ENCODE results near the gene PALLD. TPM values are rescaled to one million over a fixed set of nuclear protein-coding genes. Genes with fewer than 3 reads are reported as not detected.

PALLD gene
- total RNA-seq, 2 experiments from 2014 or later: 0.49 to 0.78 TPM

DNA sequence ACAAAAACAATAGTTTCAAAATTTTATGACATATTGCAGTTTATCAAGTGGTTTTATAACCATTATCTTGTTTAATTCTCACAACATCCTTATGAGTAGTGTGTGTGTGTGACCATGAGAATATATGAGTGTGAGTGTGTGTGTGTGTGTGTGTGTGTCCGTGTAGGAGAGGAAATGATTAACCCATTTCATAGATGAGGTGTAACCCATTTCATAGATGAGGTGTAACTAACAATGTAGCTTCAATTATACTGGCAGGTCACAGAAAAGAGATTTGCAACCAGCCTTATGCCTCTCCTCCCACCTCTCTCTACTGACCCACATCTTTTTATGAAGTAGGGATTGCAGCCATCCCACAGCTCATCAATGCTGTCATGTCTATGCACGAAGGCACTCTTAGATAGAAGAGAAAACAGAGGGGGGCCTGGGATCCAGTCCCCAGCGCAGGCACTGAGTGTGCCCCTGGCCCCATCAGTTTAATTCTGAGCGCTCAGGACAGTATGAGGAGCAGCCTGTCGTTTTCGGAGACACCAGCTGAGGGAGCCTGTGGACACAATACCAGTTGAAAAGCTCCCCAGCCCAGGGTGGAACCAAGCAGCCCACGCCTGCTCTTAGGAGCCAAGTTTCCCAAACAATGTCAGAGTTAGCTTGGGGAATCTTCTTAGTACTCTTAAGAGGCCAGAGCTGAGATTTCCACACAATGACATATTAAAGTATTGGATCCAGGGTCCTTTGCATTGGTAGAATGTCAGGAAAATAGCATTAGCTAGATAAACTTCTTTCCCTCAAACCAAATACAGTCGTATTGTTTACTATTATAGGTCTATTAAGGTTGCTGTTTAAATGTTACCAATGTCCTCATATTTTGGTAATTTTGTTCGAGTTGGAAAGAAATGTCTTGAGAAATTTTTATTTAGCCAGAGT is 88.6 kb downstream of the PALLD start:
- H3K27ac ChIP-seq (ENCODE audit: low read depth in 1 of 2, low read length in 2 of 2): no peak overlapping the region
- ChIA-PET CTCF (interaction anchor here (0.6 kb wide), 1 partner anchor 29 kb away, joined by 3 read pairs; no protein-coding TSS in a partner anchor), POLR2A (no interaction called here)
- Mint-ChIP-seq H3K4me1 (ENCODE audit: low read depth) (no peaks in the 10 kb centered on the region), H3K4me3 (no peak overlapping the region), H3K9me3 (peaks cover 3% of the 10 kb centered on the region), H3K27me3 (peaks cover 25% of the 10 kb centered on the region), H3K27ac (no peak overlapping the region), H3K36me3 (ENCODE audit: low read depth) (no peaks in the 10 kb centered on the region)
- H3K36me3 ChIP-seq (ENCODE audit: insufficient read depth, low read length): no peaks in the 10 kb centered on the region
- DNase-seq: peak in 2 of 14 experiments; percentile 11 to 14
- intact Hi-C loops (cut with DNase I, micrococcal nuclease): no loop called here
- peaks cover 0 to 3% of the 10 kb centered on the region in 2 experiments for H3K27me3 ChIP-seq (ENCODE audit: control insufficient read depth in 1 of 2, insufficient read depth in 2 of 2, low read length in 2 of 2)
- no peaks in the 10 kb centered on the region for H3K4me1 ChIP-seq (ENCODE audit: insufficient read depth, low read length)
- H3K9me3 ChIP-seq (ENCODE audit: control insufficient read depth in 1 of 2, insufficient read depth in 1 of 2, low read length in 2 of 2): no peaks in the 10 kb centered on the region
- TF ChIP-seq, protein P1, sequence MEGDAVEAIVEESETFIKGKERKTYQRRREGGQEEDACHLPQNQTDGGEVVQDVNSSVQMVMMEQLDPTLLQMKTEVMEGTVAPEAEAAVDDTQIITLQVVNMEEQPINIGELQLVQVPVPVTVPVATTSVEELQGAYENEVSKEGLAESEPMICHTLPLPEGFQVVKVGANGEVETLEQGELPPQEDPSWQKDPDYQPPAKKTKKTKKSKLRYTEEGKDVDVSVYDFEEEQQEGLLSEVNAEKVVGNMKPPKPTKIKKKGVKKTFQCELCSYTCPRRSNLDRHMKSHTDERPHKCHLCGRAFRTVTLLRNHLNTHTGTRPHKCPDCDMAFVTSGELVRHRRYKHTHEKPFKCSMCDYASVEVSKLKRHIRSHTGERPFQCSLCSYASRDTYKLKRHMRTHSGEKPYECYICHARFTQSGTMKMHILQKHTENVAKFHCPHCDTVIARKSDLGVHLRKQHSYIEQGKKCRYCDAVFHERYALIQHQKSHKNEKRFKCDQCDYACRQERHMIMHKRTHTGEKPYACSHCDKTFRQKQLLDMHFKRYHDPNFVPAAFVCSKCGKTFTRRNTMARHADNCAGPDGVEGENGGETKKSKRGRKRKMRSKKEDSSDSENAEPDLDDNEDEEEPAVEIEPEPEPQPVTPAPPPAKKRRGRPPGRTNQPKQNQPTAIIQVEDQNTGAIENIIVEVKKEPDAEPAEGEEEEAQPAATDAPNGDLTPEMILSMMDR (IDR thresholded peaks at IDR 0.05): no peak
- peak; percentile 37 for ATAC-seq (ENCODE audit: poor library complexity)
- no peak overlapping the region for H3K4me3 ChIP-seq (ENCODE audit: low read length)

DNA sequence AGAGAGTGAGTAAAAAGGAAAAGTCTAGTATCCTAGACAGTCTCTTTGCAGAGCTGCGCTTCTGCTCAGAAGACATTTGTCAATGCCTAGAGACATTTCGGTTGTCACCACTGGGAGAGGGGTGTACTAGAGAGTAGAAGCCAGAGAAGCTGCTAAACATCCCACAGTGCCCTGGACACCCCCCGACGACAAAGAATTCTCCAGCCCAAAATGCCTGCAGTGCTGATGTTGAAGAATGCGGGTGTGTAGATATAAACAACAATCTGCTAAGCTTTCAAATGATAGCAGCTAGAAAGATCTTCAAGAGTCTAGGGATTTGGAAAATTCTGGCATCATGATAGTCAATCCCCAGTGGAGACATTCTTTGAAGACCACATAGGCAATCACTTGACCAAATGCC is 90.1 kb downstream of the PALLD start:
- TF ChIP-seq, protein P1 (IDR thresholded peaks at IDR 0.05): no peak
- ATAC-seq (ENCODE audit: poor library complexity) (no peak), DNase-seq (no peak)
- Histone ChIP-seq H3K9me3 (ENCODE audit: control insufficient read depth in 1 of 2, insufficient read depth in 1 of 2, low read length in 2 of 2) (no peaks in the 10 kb centered on the region), H3K36me3 (ENCODE audit: insufficient read depth, low read length) (no peaks in the 10 kb centered on the region), H3K4me1 (ENCODE audit: insufficient read depth, low read length) (no peaks in the 10 kb centered on the region), H3K4me3 (ENCODE audit: low read length) (no peak overlapping the region), H3K27me3 (ENCODE audit: control insufficient read depth in 1 of 2, insufficient read depth in 2 of 2, low read length in 2 of 2) (peaks cover 3 to 5% of the 10 kb centered on the region in 2 experiments), H3K27ac (ENCODE audit: low read depth in 1 of 2, low read length in 2 of 2) (no peak overlapping the region)
- no peak overlapping the region for H3K27ac Mint-ChIP-seq
- intact Hi-C loops (cut with DNase I, micrococcal nuclease): no loop called here
- no peaks in the 10 kb centered on the region for H3K36me3 Mint-ChIP-seq (ENCODE audit: low read depth)
- H3K27me3 Mint-ChIP-seq: peaks cover 24% of the 10 kb centered on the region
- H3K4me3 Mint-ChIP-seq: no peak overlapping the region
- POLR2A ChIA-PET: no interaction called here
- CTCF ChIA-PET: no interaction called here
- H3K4me1 Mint-ChIP-seq (ENCODE audit: low read depth): no peaks in the 10 kb centered on the region
- no peaks in the 10 kb centered on the region for H3K9me3 Mint-ChIP-seq

DNA sequence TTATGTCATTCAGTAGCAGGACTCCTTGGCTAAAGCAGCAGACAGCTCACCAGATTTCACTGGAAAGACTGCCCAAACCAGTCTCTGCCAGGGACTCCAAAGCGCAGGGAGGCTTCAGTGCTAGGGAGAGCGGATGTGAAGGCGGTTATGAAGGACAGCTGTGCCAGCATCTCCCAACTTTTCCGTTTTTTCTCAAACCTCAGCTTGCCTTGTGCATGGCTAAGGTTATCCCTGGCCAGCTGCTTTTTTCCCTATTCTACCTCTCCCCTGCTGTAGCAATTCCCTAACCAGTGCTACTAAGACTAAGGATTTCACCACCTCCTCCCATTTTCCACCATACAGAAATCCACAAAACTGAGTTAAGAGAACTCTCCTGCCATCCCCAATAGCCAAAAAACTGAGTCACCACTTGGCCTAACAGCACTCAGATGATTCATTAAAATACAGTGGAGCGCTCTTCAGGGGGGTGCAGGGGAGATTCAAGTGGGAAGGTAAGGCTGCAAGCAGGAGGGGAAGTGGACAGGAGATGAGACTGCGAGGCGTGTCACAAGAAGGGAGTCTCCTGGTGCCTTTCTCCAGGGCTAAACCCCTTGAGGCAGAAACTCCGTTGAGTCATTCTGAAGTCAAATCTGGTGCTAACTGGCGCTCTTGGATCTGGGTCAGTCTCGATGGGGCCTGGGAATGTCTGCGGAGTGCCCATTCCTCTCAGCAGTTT is 90.7 kb downstream of the PALLD start:
- no peak for ATAC-seq (ENCODE audit: poor library complexity)
- Histone ChIP-seq H3K36me3 (ENCODE audit: insufficient read depth, low read length) (no peaks in the 10 kb centered on the region), H3K27ac (ENCODE audit: low read depth in 1 of 2, low read length in 2 of 2) (no peak overlapping the region), H3K27me3 (ENCODE audit: control insufficient read depth in 1 of 2, insufficient read depth in 2 of 2, low read length in 2 of 2) (peaks cover 3 to 5% of the 10 kb centered on the region in 2 experiments), H3K9me3 (ENCODE audit: control insufficient read depth in 1 of 2, insufficient read depth in 1 of 2, low read length in 2 of 2) (no peaks in the 10 kb centered on the region), H3K4me1 (ENCODE audit: insufficient read depth, low read length) (no peaks in the 10 kb centered on the region), H3K4me3 (ENCODE audit: low read length) (no peak overlapping the region)
- ChIA-PET CTCF (no interaction called here), POLR2A (no interaction called here)
- DNase-seq: no peak
- H3K9me3 Mint-ChIP-seq: no peaks in the 10 kb centered on the region
- H3K4me1 Mint-ChIP-seq (ENCODE audit: low read depth): no peaks in the 10 kb centered on the region
- no peaks in the 10 kb centered on the region for H3K36me3 Mint-ChIP-seq (ENCODE audit: low read depth)
- TF ChIP-seq, protein P1 (IDR thresholded peaks at IDR 0.05): no peak
- H3K27ac Mint-ChIP-seq: no peak overlapping the region
- intact Hi-C loops (cut with DNase I, micrococcal nuclease): no loop called here
- H3K4me3 Mint-ChIP-seq: no peak overlapping the region
- H3K27me3 Mint-ChIP-seq: peaks cover 24% of the 10 kb centered on the region
